CD4-positive, alpha-beta T cell treated with Interleukin-17A for 4 hours (primary cell): ENCODE data around the gene FHOD3.

ENCODE experiments used
- DNase-seq: peaks from one replicate; pipeline ENCODE4 v3.0.0-alpha.2; 2020; ENCODE audit warnings: mixed read lengths

The FHOD3 gene

GRCh38 chr18:36601316-36601715 is 303.8 kb downstream of the FHOD3 start:
- no peak for DNase-seq

GRCh38 chr18:36602071-36602470 is 304.6 kb downstream of the FHOD3 start:
- no peak for DNase-seq

- no peak for DNase-seq
Measured at GRCh38 chr18:36602620-36603019, 305.1 kb downstream of the FHOD3 start.

- DNase-seq, result no peak
Measured at GRCh38 chr18:36608107-36608506, 310.6 kb downstream of the FHOD3 start.

GRCh38 chr18:36610258-36610657 is 312.7 kb downstream of the FHOD3 start:
- no peak for DNase-seq

GRCh38 chr18:36610661-36611060 is 313.1 kb downstream of the FHOD3 start:
- no peak for DNase-seq

- no peak for DNase-seq
Measured at GRCh38 chr18:36613069-36613468, 315.6 kb downstream of the FHOD3 start.

GRCh38 chr18:36613810-36614209 is 316.3 kb downstream of the FHOD3 start:
- no peak for DNase-seq

- no peak for DNase-seq
Measured at GRCh38 chr18:36620788-36621187, 323.3 kb downstream of the FHOD3 start.

GRCh38 chr18:36622610-36623009 is 325.1 kb downstream of the FHOD3 start:
- DNase-seq, result no peak

- no peak for DNase-seq
Measured at GRCh38 chr18:36623091-36623490, 325.6 kb downstream of the FHOD3 start.

- DNase-seq, result no peak
Measured at GRCh38 chr18:36623681-36624190, 326.2 kb downstream of the FHOD3 start.

GRCh38 chr18:36624451-36625167 is 327.1 kb downstream of the FHOD3 start:
- no peak for DNase-seq

GRCh38 chr18:36625386-36625785 is 327.9 kb downstream of the FHOD3 start:
- DNase-seq, result no peak

- no peak for DNase-seq
Measured at GRCh38 chr18:36627637-36628036, 330.1 kb downstream of the FHOD3 start.

- no peak for DNase-seq
Measured at GRCh38 chr18:36628435-36629137, 331.1 kb downstream of the FHOD3 start.

- no peak for DNase-seq
Measured at GRCh38 chr18:36629138-36629530, 331.6 kb downstream of the FHOD3 start.

- no peak for DNase-seq
Measured at GRCh38 chr18:36629836-36630235, 332.3 kb downstream of the FHOD3 start.

- no peak for DNase-seq
Measured at GRCh38 chr18:36630917-36631316, 333.4 kb downstream of the FHOD3 start.

- DNase-seq, result no peak
Measured at GRCh38 chr18:36633961-36634412, 336.5 kb downstream of the FHOD3 start.

GRCh38 chr18:36634573-36635216 is 337.2 kb downstream of the FHOD3 start:
- DNase-seq, result no peak

- no peak for DNase-seq
Measured at GRCh38 chr18:36635414-36636096, 338.0 kb downstream of the FHOD3 start.

GRCh38 chr18:36636237-36636817 is 338.8 kb downstream of the FHOD3 start:
- no peak for DNase-seq
